HG02840 (cell line): ENCODE data around the gene CYS1.
"Not testable (repeated sequence)": the region's sequence is repeated elsewhere in the genome, so short reads cannot be mapped to it uniquely, and the experiment has no call there.

Experiments
- ATAC-seq: cut with Tn5 transposase; IDR thresholded peaks from one replicate; pipeline ENCODE4 v1.9.1; 2021; ENCODE audit warnings: mild to moderate bottlenecking, moderate library complexity, moderate number of reproducible peaks; ENCODE audit not compliant: unreplicated experiment, low FRiP score

CYS1 gene

GRCh38 chr2:10033251-10034006 is 46.8 kb downstream of the CYS1 start:
- ATAC-seq = no peak

- ATAC-seq = no peak
Measured at GRCh38 chr2:10032746-10033105, 47.5 kb downstream of the CYS1 start.

GRCh38 chr2:10031886-10032745 is 48.1 kb downstream of the CYS1 start:
- ATAC-seq = no peak

- ATAC-seq = not testable (repeated sequence)
Measured at GRCh38 chr2:10030798-10031197, 49.4 kb downstream of the CYS1 start.

GRCh38 chr2:10030311-10030736 is 49.9 kb downstream of the CYS1 start:
- ATAC-seq = no peak

GRCh38 chr2:10029875-10030223 is 50.4 kb downstream of the CYS1 start:
- no peak for ATAC-seq

GRCh38 chr2:10028988-10029874 is 51.0 kb downstream of the CYS1 start:
- ATAC-seq = no peak

DNA sequence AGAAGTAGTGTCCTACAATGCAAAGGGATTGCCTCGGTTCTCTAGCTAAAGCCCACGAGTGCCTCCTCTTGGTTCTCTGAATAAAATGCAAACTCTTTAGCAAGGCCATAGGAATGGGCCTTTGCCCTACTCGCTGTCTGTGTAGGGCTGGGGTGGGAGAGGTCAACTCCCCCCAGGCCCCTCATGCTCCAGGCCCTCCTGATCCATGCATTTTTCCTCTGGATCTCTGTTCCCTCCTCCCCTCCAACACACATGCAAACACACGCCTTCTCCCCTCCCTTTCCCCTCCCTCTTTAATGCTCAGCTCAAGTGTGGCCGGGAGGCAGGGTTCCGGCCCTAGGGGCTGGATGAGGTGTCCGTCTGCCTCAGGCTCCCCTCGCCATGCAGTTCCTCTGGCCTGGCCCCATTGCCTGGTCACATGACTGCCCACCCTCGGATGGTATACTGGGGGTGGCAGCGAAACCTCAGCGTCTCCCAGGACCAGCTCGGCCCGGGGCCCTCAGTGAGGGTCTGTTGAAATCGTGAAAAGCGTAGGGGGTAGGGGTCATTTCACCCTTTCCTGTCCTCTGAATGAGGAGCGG is 51.7 kb downstream of the CYS1 start:
- no peak for ATAC-seq

- no peak for ATAC-seq
Measured at GRCh38 chr2:10027660-10028330, 52.4 kb downstream of the CYS1 start.

- ATAC-seq = no peak
Measured at GRCh38 chr2:10026940-10027569, 53.2 kb downstream of the CYS1 start.

DNA sequence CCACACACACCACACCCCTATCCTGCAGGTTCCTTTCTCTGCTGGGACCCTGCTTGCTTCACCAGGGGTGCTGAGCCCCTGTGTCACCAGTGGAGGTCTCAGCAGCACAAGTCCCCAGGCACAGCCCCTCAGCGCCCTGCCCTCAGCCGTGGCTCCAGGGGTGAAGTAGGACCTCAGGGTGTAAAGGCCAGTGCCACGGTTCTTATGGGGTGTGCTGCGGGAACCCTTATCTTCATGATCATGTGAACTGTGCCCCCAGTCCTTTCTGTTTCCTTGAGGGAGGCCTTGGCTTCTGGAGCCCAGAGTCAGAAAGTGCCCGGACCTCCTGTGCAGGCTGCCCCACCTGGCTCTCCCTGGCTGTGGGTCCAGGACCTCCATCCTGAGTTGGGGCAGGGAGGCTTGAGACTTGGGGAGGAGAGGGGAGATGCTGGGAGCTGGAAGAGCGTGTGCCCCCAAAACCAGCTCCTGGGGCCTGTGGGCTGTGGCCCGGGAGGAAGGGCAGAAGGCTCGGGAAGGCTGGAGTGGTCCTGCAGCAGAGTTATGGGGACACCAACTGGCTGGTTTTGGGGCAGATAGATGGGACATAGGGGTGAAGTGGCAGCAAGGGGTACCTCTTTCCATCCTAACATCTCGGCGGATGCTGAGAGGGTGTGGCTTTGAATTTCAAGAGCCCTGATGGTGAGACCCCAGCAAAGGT is 57.1 kb downstream of the CYS1 start:
- no peak for ATAC-seq

GRCh38 chr2:10022445-10022844 is 57.8 kb downstream of the CYS1 start:
- no peak for ATAC-seq

- no peak for ATAC-seq
Measured at GRCh38 chr2:10022041-10022421, 58.2 kb downstream of the CYS1 start.

DNA sequence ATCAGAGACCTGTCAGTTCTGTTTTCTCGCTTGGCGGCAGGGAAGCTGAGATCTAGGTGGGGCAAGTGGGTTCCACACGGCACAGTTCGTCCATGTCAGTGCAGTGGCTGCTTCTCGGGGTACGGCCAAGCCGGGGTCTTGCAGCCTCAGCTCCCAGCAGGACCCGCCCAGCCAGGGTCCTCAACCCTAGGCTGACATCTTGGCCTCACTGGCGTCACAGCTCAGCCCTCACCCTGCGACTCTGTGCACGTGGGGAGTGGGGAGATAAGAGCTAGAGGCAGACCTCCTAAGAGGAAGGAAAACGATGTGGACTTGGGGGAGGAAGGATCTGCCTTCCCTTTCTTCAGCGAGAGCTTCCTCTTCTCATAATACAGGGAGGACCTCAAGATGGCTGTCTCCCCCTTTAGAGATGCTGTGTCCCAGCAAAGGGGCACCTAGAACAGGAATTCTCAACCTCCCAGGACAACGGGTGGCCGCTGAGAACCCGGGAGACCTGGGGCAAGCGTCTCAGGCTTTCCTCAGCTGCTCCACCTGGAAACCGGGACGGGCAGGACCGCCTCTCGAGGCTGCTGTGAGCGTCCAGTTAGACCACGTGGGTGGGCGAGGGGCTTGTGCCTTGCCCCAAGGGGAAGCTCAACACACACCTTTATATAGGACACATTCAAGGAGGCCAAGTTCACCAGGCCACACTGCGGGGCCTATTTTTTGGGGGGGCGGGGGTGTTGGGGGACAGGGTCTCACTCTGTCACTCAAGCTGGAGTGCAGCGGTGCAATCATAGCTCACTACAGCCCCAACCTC is 60.4 kb downstream of the CYS1 start:
- no peak for ATAC-seq

GRCh38 chr2:10019174-10019573 is 61.0 kb downstream of the CYS1 start:
- ATAC-seq = no peak

DNA sequence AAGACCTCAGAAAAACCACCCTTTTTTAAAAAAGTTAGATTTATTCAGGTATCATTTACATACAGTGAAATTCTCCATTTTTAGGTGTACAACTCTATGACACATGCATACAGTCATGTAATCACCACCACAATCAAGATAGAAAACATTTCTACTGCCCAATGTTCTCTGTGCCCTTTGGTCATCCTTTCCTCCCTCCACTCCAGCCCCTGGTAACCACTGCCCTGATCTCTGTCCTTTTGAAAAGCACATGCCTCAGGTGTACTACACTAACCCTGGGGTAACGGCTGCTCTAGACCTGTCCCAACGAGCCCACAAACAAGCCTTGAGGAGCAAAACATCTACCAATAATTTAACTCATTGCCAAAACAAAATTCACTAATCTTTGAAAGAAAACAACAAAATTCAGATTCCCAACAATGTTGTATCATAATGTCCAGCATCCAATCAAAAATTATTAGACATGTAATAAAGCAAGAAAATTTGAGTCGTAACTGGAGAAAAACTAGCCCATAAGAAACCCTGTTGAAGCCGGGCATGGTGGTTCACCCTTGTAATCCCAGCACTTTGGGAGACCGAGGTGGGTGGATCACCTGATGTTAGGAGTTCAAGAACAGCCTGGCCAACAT is 62.8 kb downstream of the CYS1 start:
- ATAC-seq = no peak

GRCh38 chr2:10016802-10017258 is 63.4 kb downstream of the CYS1 start:
- no peak for ATAC-seq
